ENCODE data around the gene COL16A1.

Gene COL16A1

GRCh38 chr1:31621498-31621820 is 82.4 kb downstream of the COL16A1 start:
- no peak for DNase-seq

- no peak for DNase-seq
These were observed 83.0 kb downstream of the COL16A1 start for GRCh38 chr1:31620631-31621497.

GRCh38 chr1:31618916-31619846 is 84.6 kb downstream of the COL16A1 start:
- DNase-seq, result no peak

GRCh38 chr1:31617916-31618746 is 85.7 kb downstream of the COL16A1 start:
- DNase-seq, result peak; percentile 38 to 48

GRCh38 chr1:31617218-31617915 is 86.5 kb downstream of the COL16A1 start, which contains the start of gene HCRTR1:
Gene HCRTR1 (plus strand): TSS chr1:31617689. CDS start chr1:31619193, 1,504 bp downstream.
- DNase-seq, result no peak

- no peak for DNase-seq
These were observed 87.9 kb downstream of the COL16A1 start for GRCh38 chr1:31615939-31616338.

- no peak for DNase-seq
These were observed 88.4 kb downstream of the COL16A1 start for GRCh38 chr1:31615414-31615813.

- no peak for DNase-seq
These were observed 89.3 kb downstream of the COL16A1 start for GRCh38 chr1:31614414-31615005.

GRCh38 chr1:31609514-31610118 is 94.2 kb downstream of the COL16A1 start:
- DNase-seq, result no peak

- no peak for DNase-seq
These were observed 96.5 kb downstream of the COL16A1 start for GRCh38 chr1:31607360-31607759.

GRCh38 chr1:31605908-31606427 is 97.8 kb downstream of the COL16A1 start:
- no peak for DNase-seq
